Neural progenitor cell (in vitro differentiated cells): ENCODE data around the gene WSCD2.

ENCODE experiments used
- EZH2 ChIP-seq: fragments of 200-600 bp; sonication (generic); IDR thresholded peaks from 2 replicates; pipeline ENCODE4 v1.6.1; 2017; ENCODE audit warnings: antibody characterized with exemption, mild to moderate bottlenecking, moderate library complexity
- TF ChIP-seq, protein P1 (sequence below): fragments of 200-600 bp; sonication (generic); IDR thresholded peaks from 2 replicates; pipeline ENCODE4 v1.5.1; 2017; ENCODE audit warnings: antibody characterized with exemption, mild to moderate bottlenecking

DNA sequence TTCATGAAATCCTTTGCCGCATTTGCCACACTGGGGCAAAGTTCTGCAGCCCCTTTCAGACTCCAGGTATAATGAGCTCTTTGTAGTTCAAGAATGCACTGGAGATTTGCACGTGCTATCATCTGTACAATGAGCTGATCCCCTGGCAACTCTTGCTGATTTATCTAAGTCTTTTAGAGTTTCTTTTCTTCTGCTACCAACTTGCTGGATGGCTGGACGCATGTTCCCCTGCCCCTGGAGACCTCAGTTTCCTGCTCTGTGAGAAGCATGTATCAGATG, 106.8 kb downstream of the WSCD2 start:
- TF ChIP-seq, protein P1, sequence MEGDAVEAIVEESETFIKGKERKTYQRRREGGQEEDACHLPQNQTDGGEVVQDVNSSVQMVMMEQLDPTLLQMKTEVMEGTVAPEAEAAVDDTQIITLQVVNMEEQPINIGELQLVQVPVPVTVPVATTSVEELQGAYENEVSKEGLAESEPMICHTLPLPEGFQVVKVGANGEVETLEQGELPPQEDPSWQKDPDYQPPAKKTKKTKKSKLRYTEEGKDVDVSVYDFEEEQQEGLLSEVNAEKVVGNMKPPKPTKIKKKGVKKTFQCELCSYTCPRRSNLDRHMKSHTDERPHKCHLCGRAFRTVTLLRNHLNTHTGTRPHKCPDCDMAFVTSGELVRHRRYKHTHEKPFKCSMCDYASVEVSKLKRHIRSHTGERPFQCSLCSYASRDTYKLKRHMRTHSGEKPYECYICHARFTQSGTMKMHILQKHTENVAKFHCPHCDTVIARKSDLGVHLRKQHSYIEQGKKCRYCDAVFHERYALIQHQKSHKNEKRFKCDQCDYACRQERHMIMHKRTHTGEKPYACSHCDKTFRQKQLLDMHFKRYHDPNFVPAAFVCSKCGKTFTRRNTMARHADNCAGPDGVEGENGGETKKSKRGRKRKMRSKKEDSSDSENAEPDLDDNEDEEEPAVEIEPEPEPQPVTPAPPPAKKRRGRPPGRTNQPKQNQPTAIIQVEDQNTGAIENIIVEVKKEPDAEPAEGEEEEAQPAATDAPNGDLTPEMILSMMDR: no peak
- TF ChIP-seq EZH2: no peak
